Uterus (tissue), 4 donors: ENCODE data around the gene FTSJ1. TPM values are rescaled to one million over a fixed set of nuclear protein-coding genes. Genes with fewer than 3 reads are reported as not detected.
A peak's percentile ranks its signal among the peaks of the same experiment; 100 is the strongest.
"Not testable (repeated sequence)": the region's sequence is repeated elsewhere in the genome, so short reads cannot be mapped to it uniquely, and the experiment has no call there.

ENCODE experiments used
- DNase-seq, 2 donors: peaks; one replicate each; pipeline ENCODE4 v3.0.0-alpha.2; 2019 to 2020
- H3K27ac ChIP-seq, 2 donors: fragments of 200-600 bp; sonication (generic); 1 replicate in 1 of 2; 2 replicates in 1 of 2; pipeline ENCODE4 v1.5.1; 2016 to 2018
- H3K27me3 ChIP-seq, 2 donors: fragments of 200-600 bp; sonication (generic); one replicate each; pipeline ENCODE4 v1.5.1; 2018 to 2019; ENCODE audit warnings: control low read depth in 1 of 2
- H3K36me3 ChIP-seq, 2 donors: fragments of 200-600 bp; sonication (generic); one replicate each; pipeline ENCODE4 v1.5.1; 2019; ENCODE audit warnings: control low read depth in 1 of 2
- H3K4me1 ChIP-seq, 2 donors: fragments of 200-600 bp; sonication (generic); one replicate each; pipeline ENCODE4 v1.5.1; 2018 to 2019; ENCODE audit warnings: control low read depth in 1 of 2
- H3K4me3 ChIP-seq, 2 donors: fragments of 200-600 bp; sonication (generic); 1 replicate in 1 of 2; 2 replicates in 1 of 2; pipeline ENCODE4 v1.5.1; 2018 to 2019; ENCODE audit warnings: mild to moderate bottlenecking in 1 of 2
- H3K9me3 ChIP-seq, 2 donors: fragments of 200-600 bp; sonication (generic); one replicate each; pipeline ENCODE4 v1.5.1; 2019; ENCODE audit warnings: control low read depth in 1 of 2
- CTCF ChIP-seq, 4 experiments: fragments of 200-600 bp in 2 of 4; fragments of 450-650 bp in 2 of 4; sonication (generic) in 2 of 4; IDR thresholded peaks; one replicate each; pipeline ENCODE4 v1.5.1; 2016 to 2019; ENCODE audit warnings: antibody characterized with exemption in 4 of 4, mild to moderate bottlenecking in 2 of 4, moderate library complexity in 1 of 4
- POLR2A ChIP-seq, 2 donors: fragments of 450-650 bp; IDR thresholded peaks; one replicate each; pipeline ENCODE4 v1.6.1; 2016; ENCODE audit warnings: antibody characterized with exemption in 2 of 2, mild to moderate bottlenecking in 1 of 2, moderate library complexity in 1 of 2
- intact Hi-C: fragments of 100-400 bp; cut with DNase I; formaldehyde crosslinking; loops from one replicate; pipeline ENCODE4 v1.15.1; 2023; ENCODE audit warnings: low total_unique reads
- total RNA-seq, 4 donors: library from RNA; depleted of rRNA in 3 of 4; stranded (reverse); fragments of >200 nt in 3 of 4; gene quantifications; one replicate each; pipeline versions ENCODE4 v1.1.0 to v1.2.4, GENCODE V29; 2014 to 2023
- donor health status: DM: yes; HTN: yes; CAD: no.

The FTSJ1 gene
- 10 to 100 TPM in 3 of 4 donors, 1 to 10 TPM in 1; 7.4 to 74.7 (median 51.0) TPM for total RNA-seq

DNA sequence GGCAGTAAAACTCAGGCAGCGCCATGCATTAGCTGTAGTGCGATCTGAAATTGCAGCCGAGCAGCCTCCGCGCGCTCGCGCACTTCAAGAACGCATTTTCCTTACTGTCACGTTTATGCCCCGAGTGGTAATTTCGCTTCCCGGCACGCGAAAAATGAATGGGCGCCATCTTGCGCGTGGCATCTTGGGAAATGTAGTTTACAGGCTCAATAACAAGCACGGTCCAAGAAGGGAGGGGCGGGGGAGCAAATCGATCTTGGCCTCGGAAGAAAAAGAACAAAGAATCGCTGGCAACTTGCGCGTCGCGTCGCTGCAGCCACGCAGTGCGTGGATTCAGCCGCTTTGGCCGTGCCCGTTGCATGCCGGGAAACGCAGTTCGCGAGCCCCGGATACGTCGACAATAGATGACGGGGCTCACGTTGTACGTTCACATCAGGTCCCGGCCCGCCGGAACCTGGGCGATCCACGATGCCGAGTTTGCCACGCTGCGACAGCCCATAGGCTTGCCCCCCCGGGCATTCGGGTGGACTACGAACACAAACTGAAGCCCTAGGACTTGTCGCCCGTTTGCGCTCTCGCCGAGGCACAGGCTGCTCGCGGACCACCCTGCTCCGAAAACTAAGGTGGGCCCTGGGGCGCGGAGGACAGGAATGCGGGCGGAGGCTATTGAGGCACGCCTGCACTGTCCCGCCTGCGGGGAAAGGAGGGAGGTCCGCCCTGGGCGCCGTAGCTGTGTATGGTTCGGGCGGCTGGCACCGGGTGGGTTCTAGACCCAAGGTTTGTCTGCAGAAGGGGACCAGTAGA is at the start of gene FTSJ1:
Gene FTSJ1, plus strand, starts transcription at position 426 of the 804 bp plus-strand sequence. CDS start 1,849 bp downstream, outside the sequence.
- no peaks in the 10 kb centered on the region for H3K4me1 ChIP-seq
- TF ChIP-seq CTCF (IDR thresholded peaks at IDR 0.05) (no peak), POLR2A (IDR thresholded peaks at IDR 0.05) (peak; percentile 26 to 51)
- no peaks in the 10 kb centered on the region for H3K36me3 ChIP-seq
- no peaks in the 10 kb centered on the region for H3K27me3 ChIP-seq
- H3K9me3 ChIP-seq = no peaks in the 10 kb centered on the region
- DNase-seq = peak; percentile 89 to 90
- intact Hi-C loops = no loop called here
- H3K4me3 ChIP-seq = peak within 1 kb of the TSS; percentile 65 to 73
- H3K27ac ChIP-seq = peak within 1 kb of the TSS; percentile 84 to 88

DNA sequence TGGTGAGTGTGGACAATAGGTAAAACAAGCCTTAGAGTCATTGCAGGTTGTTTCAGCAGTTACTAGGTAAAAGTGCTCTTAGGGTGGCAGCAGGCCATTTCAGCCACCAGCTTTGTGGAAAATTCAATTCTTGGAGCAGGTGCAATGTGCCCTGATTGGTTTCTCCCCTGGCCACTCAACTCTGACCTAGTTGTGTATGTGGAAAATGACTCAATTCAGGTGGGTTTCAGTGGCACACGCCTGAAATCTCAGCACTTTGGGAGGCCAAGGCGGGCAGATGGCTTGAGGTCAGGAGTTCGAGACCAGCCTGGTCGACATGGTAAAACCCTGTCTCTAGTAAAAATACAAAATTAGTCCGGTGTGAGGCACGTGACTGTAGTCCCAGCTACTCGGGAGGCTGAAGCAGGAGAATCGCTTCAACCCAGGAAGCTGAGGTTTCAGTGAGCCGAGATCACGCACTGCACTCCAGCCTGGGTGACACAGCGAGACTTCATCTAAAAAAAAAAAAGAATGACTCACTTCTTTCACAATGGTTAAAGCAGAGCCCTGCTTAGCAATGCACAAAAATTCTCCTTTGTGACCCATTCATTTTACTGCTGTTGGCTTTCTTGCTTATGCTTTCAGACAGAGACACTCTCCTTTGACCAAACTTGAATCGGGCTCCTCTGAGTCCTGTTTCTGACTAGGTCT is 48.8 kb upstream of the FTSJ1 start:
- not testable (repeated sequence) for H3K4me3 ChIP-seq

DNA sequence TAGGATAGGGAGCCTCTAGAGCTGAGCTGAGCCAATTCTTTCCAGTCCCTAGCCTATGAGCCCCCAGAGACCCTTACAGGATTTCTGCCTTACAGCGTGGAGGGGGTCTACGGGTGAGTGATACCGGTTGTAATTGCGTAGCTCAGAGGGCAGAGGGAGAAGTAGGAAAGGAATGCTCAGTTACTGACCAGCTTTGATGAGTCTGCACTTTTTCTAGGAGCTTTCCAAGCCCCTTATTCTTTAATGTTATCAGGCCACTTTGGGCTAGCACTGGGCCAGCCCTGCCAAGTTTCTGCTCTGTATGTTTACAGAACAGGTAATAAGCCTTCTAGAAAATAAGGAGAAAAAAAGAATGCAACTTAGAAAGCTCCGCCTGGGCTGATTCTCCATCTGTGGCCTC is 46.4 kb upstream of the FTSJ1 start:
- DNase-seq, H3K36me3 ChIP-seq, intact Hi-C loops, H3K4me1 ChIP-seq, H3K4me3 ChIP-seq, H3K27ac ChIP-seq, H3K27me3 ChIP-seq, H3K9me3 ChIP-seq: not testable (repeated sequence)

More for the DNA sequence above, 48.8 kb upstream of the FTSJ1 start:
- H3K36me3 ChIP-seq, H3K27me3 ChIP-seq, DNase-seq, H3K27ac ChIP-seq, H3K9me3 ChIP-seq, H3K4me1 ChIP-seq, intact Hi-C loops: not testable (repeated sequence)

- H3K27me3 ChIP-seq, H3K9me3 ChIP-seq, intact Hi-C loops, DNase-seq, H3K27ac ChIP-seq, H3K4me3 ChIP-seq, H3K4me1 ChIP-seq, H3K36me3 ChIP-seq: not testable (repeated sequence)
These were observed 45.8 kb upstream of the FTSJ1 start for GRCh38 chrX:48430166-48430565.

DNA sequence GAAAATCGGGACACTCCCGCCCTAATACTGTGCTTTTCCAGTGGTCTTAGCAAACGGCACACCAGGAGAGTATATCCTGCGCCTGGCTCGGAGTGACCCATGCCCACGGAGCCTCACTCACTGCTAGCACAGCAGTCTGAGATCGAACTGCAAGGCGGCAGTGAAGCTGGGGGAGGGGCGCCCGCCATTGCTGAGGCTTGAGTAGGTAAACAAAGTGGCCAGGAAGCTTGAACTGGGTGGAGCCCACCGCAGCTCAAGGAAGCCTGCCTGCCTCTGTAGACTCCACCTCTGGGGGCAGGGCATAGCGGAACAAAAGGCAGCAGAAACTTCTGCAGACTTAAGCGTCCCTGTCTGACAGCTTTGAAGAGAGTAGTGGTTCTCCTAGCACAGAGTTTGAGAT is 42.3 kb upstream of the FTSJ1 start:
- intact Hi-C loops, DNase-seq: not testable (repeated sequence)

GRCh38 chrX:48447201-48447600 is 28.8 kb upstream of the FTSJ1 start:
- H3K9me3 ChIP-seq, H3K4me1 ChIP-seq, DNase-seq, intact Hi-C loops, H3K27ac ChIP-seq, H3K36me3 ChIP-seq, H3K27me3 ChIP-seq, H3K4me3 ChIP-seq: not testable (repeated sequence)

More for the DNA sequence above, 42.3 kb upstream of the FTSJ1 start:
- not testable (repeated sequence) for H3K9me3 ChIP-seq, H3K36me3 ChIP-seq, H3K27ac ChIP-seq, H3K4me3 ChIP-seq, H3K4me1 ChIP-seq, H3K27me3 ChIP-seq

DNA sequence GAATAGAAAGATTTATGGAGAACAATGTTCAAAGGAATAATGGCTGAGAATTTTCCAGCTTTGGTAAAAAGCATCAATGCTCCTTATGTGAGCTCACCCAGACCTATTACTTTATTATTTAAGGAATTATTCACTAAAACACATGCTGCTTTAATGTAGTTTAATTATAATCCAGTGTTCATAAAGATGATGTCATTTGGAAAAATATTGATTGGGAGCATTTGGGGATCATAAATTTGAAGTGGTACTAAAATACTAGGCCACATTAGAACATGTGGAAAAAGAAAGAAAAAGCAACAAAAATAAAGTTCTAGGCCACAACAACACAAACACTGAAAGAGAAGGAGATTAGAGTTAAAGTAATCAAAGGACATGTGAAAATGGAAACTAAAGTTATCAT is 25.9 kb upstream of the FTSJ1 start:
- Histone ChIP-seq H3K4me3 (no peak overlapping the region), H3K9me3 (no peaks in the 10 kb centered on the region), H3K4me1 (no peaks in the 10 kb centered on the region), H3K36me3 (no peaks in the 10 kb centered on the region), H3K27ac (no peak overlapping the region), H3K27me3 (no peaks in the 10 kb centered on the region)
- no peak for TF ChIP-seq CTCF (IDR thresholded peaks at IDR 0.05)
- no peak for TF ChIP-seq POLR2A (IDR thresholded peaks at IDR 0.05)
- intact Hi-C loops = no loop called here
- DNase-seq = no peak
